ENCODE measurements around the gene TPCN2. TPM values are rescaled to one million over a fixed set of nuclear protein-coding genes. Genes with fewer than 3 reads are reported as not detected.

Gene TPCN2
- polyA plus RNA-seq, 1 donor from 2014 or later, result 14.2 TPM

- no peak overlapping the region for H2AFZ ChIP-seq (ENCODE audit: low read depth, low read length)
- H3K4me3 ChIP-seq (ENCODE audit: low read length), result no peak overlapping the region
- H3K9me2 ChIP-seq (ENCODE audit: insufficient read depth, low read length), result no peaks in the 10 kb centered on the region
- no peaks in the 10 kb centered on the region for H4K20me1 ChIP-seq (ENCODE audit: insufficient read depth)
- no peak overlapping the region for H3K27ac ChIP-seq (ENCODE audit: low read length)
- no peaks in the 10 kb centered on the region for H3K27me3 ChIP-seq (ENCODE audit: insufficient read depth, low read depth, low read length)
- H3K9me3 ChIP-seq (ENCODE audit: low read length), result no peaks in the 10 kb centered on the region
- no peaks in the 10 kb centered on the region for H3K79me2 ChIP-seq (replicated peaks; ENCODE audit: insufficient read depth, low read length)
- H3K36me3 ChIP-seq (ENCODE audit: insufficient read depth, low read length), result no peaks in the 10 kb centered on the region
- TF ChIP-seq REST (IDR thresholded peaks at IDR 0.05; ENCODE audit: borderline replicate concordance) (no peak), TAF1 (IDR thresholded peaks at IDR 0.05; ENCODE audit: low read depth) (no peak), EP300 (conservative IDR thresholded peaks at IDR 0.05; ENCODE audit: poor library complexity, severe bottlenecking) (no peak), POLR2AphosphoS5 (IDR thresholded peaks at IDR 0.05) (no peak), MXI1 (conservative IDR thresholded peaks at IDR 0.05; ENCODE audit: poor library complexity, severe bottlenecking) (no peak)
- TF ChIP-seq, protein P1, sequence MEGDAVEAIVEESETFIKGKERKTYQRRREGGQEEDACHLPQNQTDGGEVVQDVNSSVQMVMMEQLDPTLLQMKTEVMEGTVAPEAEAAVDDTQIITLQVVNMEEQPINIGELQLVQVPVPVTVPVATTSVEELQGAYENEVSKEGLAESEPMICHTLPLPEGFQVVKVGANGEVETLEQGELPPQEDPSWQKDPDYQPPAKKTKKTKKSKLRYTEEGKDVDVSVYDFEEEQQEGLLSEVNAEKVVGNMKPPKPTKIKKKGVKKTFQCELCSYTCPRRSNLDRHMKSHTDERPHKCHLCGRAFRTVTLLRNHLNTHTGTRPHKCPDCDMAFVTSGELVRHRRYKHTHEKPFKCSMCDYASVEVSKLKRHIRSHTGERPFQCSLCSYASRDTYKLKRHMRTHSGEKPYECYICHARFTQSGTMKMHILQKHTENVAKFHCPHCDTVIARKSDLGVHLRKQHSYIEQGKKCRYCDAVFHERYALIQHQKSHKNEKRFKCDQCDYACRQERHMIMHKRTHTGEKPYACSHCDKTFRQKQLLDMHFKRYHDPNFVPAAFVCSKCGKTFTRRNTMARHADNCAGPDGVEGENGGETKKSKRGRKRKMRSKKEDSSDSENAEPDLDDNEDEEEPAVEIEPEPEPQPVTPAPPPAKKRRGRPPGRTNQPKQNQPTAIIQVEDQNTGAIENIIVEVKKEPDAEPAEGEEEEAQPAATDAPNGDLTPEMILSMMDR (IDR thresholded peaks at IDR 0.05; ENCODE audit: poor library complexity, severe bottlenecking), result no peak
- H3F3A ChIP-seq (ENCODE audit: insufficient read depth, low read length, poor library complexity, severe bottlenecking), result no peaks in the 10 kb centered on the region
- H3K9ac ChIP-seq (ENCODE audit: low read length), result no peak overlapping the region
- no peak overlapping the region for H3K4me2 ChIP-seq (ENCODE audit: low read length)
Observed at GRCh38 chr11:69064394-69064957, 15.7 kb downstream of the TPCN2 start.

GRCh38 chr11:69065147-69065710 lies 16.5 kb downstream of the TPCN2 start:
- Histone ChIP-seq H3K27ac (ENCODE audit: low read length) (no peak overlapping the region), H3K36me3 (ENCODE audit: insufficient read depth, low read length) (no peaks in the 10 kb centered on the region)

More at GRCh38 chr11:69065147-69065710, 16.5 kb downstream of the TPCN2 start:
- Histone ChIP-seq H3K9ac (ENCODE audit: low read length) (no peak overlapping the region), H2AFZ (ENCODE audit: low read depth, low read length) (no peak overlapping the region), H3K9me3 (ENCODE audit: low read length) (no peaks in the 10 kb centered on the region), H3K9me2 (ENCODE audit: insufficient read depth, low read length) (no peaks in the 10 kb centered on the region), H3K27me3 (ENCODE audit: insufficient read depth, low read depth, low read length) (no peaks in the 10 kb centered on the region), H3K4me2 (ENCODE audit: low read length) (no peak overlapping the region), H3F3A (ENCODE audit: insufficient read depth, low read length, poor library complexity, severe bottlenecking) (no peaks in the 10 kb centered on the region), H3K79me2 (replicated peaks; ENCODE audit: insufficient read depth, low read length) (no peaks in the 10 kb centered on the region), H4K20me1 (ENCODE audit: insufficient read depth) (no peaks in the 10 kb centered on the region), H3K4me3 (ENCODE audit: low read length) (no peak overlapping the region)
- TF ChIP-seq REST (IDR thresholded peaks at IDR 0.05; ENCODE audit: borderline replicate concordance) (no peak), RAD21 (conservative IDR thresholded peaks at IDR 0.05) (no peak), EP300 (conservative IDR thresholded peaks at IDR 0.05; ENCODE audit: poor library complexity, severe bottlenecking) (no peak), SMC3 (conservative IDR thresholded peaks at IDR 0.05; ENCODE audit: poor library complexity) (no peak), TAF1 (IDR thresholded peaks at IDR 0.05; ENCODE audit: low read depth) (no peak), EZH2 (IDR thresholded peaks at IDR 0.05; ENCODE audit: borderline replicate concordance, insufficient read depth, low read length, poor library complexity, severe bottlenecking) (no peak), POLR2AphosphoS5 (IDR thresholded peaks at IDR 0.05) (no peak), MXI1 (conservative IDR thresholded peaks at IDR 0.05; ENCODE audit: poor library complexity, severe bottlenecking) (no peak)
- TF ChIP-seq, protein P1 (IDR thresholded peaks at IDR 0.05; ENCODE audit: poor library complexity, severe bottlenecking), result no peak

All from neural cell (in vitro differentiated cells).